K562 (cell line): ENCODE measurements around the gene ORC2. TPM values are rescaled to one million over a fixed set of nuclear protein-coding genes. Genes with fewer than 3 reads are reported as not detected.
A peak's percentile ranks its signal among the peaks of the same experiment; 100 is the strongest.

Experiments used
- E2F6 ChIP-seq, 2 experiments: IDR thresholded peaks; 2 replicates each; pipeline ENCODE4 v1.6.1; 2011; ENCODE audit warnings: borderline replicate concordance in 1 of 2, control low read depth in 1 of 2, low read depth in 1 of 2, low read length in 1 of 2, mild to moderate bottlenecking in 1 of 2, mixed read lengths in 1 of 2, moderate library complexity in 1 of 2; ENCODE audit not compliant: insufficient read depth in 1 of 2, insufficient read length in 1 of 2, poor library complexity in 1 of 2, severe bottlenecking in 1 of 2; ENCODE audit errors: extremely low read depth in 1 of 2
- MGA ChIP-seq: fragments of 450-650 bp; IDR thresholded peaks from 2 replicates; pipeline ENCODE4 v1.6.1; 2016; ENCODE audit warnings: mild to moderate bottlenecking, moderate library complexity
- NR2F6 ChIP-seq: fragments of 450-650 bp; formaldehyde crosslinking; IDR thresholded peaks from 2 replicates; pipeline ENCODE4 v1.4.0; 2020; ENCODE audit warnings: mild to moderate bottlenecking
- POLR3A ChIP-seq: IDR thresholded peaks from 2 replicates; pipeline ENCODE4 v1.6.1; 2011; ENCODE audit warnings: borderline replicate concordance, mild to moderate bottlenecking, moderate library complexity; ENCODE audit not compliant: insufficient read length, insufficient read depth; ENCODE audit errors: extremely low read depth
- PYGO2 ChIP-seq: fragments of 450-650 bp; IDR thresholded peaks from 2 replicates; pipeline ENCODE4 v1.6.1; 2016; ENCODE audit warnings: mild to moderate bottlenecking, missing genetic modification characterization, moderate library complexity, missing compliant biosample characterization
- SMAD4 ChIP-seq: fragments of 250-450 bp; sonication (Bioruptor Pico); conservative IDR thresholded peaks from 2 replicates; pipeline ENCODE4 v1.8.0; 2021; ENCODE audit warnings: inconsistent platforms, mild to moderate bottlenecking, moderate library complexity
- TCF7L2 ChIP-seq: fragments of 150-350 bp; IDR thresholded peaks from 2 replicates; pipeline ENCODE4 v1.6.1; 2016; ENCODE audit warnings: low read depth, mild to moderate bottlenecking, low read length, moderate library complexity
- XRCC4 ChIP-seq: IDR thresholded peaks from one replicate; pipeline ENCODE4 v1.6.1; 2011; ENCODE audit not compliant: insufficient read depth, insufficient read length; ENCODE audit errors: extremely low read depth
- polyA plus RNA-seq, 8 experiments: library from polyadenylated mRNA; depleted of rRNA in 4 of 8; stranded (reverse) in 5 of 8; unstranded in 3 of 8; fragments of >200 nt; fragmentation: Nextera tagmentation in 2 of 8; fragmentation: Illumina TruSeq in 1 of 8; extraction: Ambion mirVana in 2 of 8; extraction: Trizol in 1 of 8; gene quantifications; 2 replicates each; pipeline versions ENCODE4 v1.2.1 to v1.2.3, GENCODE V29; 2011 to 2014; ENCODE audit warnings: inconsistent platforms in 1 of 8, missing spikeins in 1 of 8
- total RNA-seq, 7 experiments: library from RNA; depleted of rRNA in 6 of 7; stranded (reverse); fragments of >200 nt in 6 of 7; fragmentation: Illumina TruSeq in 2 of 7; extraction: Trizol in 2 of 7; gene quantifications; 2 replicates each; pipeline versions ENCODE4 v1.2.1 to v1.2.3, GENCODE V29; 2011 to 2021; ENCODE audit warnings: low replicate concordance in 1 of 7

Gene ORC2
- total and polyA plus RNA-seq, 9 of the 15 experiments (the other 6 are each of a cell fraction or from before 2014, with no cell fraction given) = 5.6 to 41.1 (median 19.0) TPM

- no peak for TF ChIP-seq TCF7L2
- TF ChIP-seq NR2F6 (CRISPR knock-in tag) = no peak
- TF ChIP-seq MGA = no peak
- TF ChIP-seq E2F6 (IDR thresholded peaks at IDR 0.05; ENCODE audit: borderline replicate concordance in 1 of 2, extremely low read depth in 1 of 2, insufficient read depth in 1 of 2, insufficient read length in 1 of 2, low read depth in 1 of 2, low read length in 1 of 2, poor library complexity in 1 of 2, severe bottlenecking in 1 of 2) = peak in 1 of 2 experiments; percentile 51
- no peak for TF ChIP-seq PYGO2
- TF ChIP-seq XRCC4 = no peak
- TF ChIP-seq SMAD4 (CRISPR knock-in tag) = no peak
- no peak for TF ChIP-seq POLR3A
Observed at GRCh38 chr2:200888704-200889625, 74.5 kb downstream of the ORC2 start, which contains the start of the genes NIF3L1 and PPIL3 (continued).
